HepG2 (cell line): ENCODE results near the gene POFUT2. TPM values are rescaled to one million over a fixed set of nuclear protein-coding genes. Genes with fewer than 3 reads are reported as not detected.

Experiments used
- ATF7-NPFF ChIP-seq: sonication (generic); formaldehyde crosslinking; IDR thresholded peaks from 2 replicates; pipeline ENCODE4 v1.8.1; 2023; ENCODE audit warnings: mild to moderate bottlenecking, low read depth, missing genetic modification reagents, moderate library complexity
- CC2D1A ChIP-seq: sonication (generic); formaldehyde crosslinking; IDR thresholded peaks from 2 replicates; pipeline ENCODE4 v1.8.1; 2023; ENCODE audit warnings: mild to moderate bottlenecking, missing genetic modification reagents
- EP300 ChIP-seq, 3 experiments: sonication (generic) in 1 of 3; formaldehyde crosslinking in 1 of 3; IDR thresholded peaks; 2 replicates each; pipeline versions ENCODE4 v1.5.1 to v1.6.1; 2011 to 2020; ENCODE audit warnings: low read depth in 2 of 3, low read length in 2 of 3, borderline replicate concordance in 1 of 3, improper control_type of control experiment in 1 of 3, mild to moderate bottlenecking in 1 of 3, missing genetic modification reagents in 1 of 3, moderate library complexity in 1 of 3
- GATAD2A ChIP-seq: IDR thresholded peaks from 2 replicates; pipeline ENCODE4 v1.6.1; 2016
- MYNN ChIP-seq: sonication (generic); formaldehyde crosslinking; IDR thresholded peaks from 2 replicates; pipeline ENCODE4 v1.4.0; 2020; ENCODE audit warnings: mild to moderate bottlenecking, low read depth, missing genetic modification reagents
- NFIC ChIP-seq: IDR thresholded peaks from 2 replicates; pipeline ENCODE4 v1.6.1; 2012; ENCODE audit warnings: mild to moderate bottlenecking, low read length, inconsistent platforms
- RELA ChIP-seq: sonication (generic); formaldehyde crosslinking; IDR thresholded peaks from 2 replicates; pipeline ENCODE4 v1.4.0; 2020; ENCODE audit warnings: missing genetic modification reagents
- REXO4 ChIP-seq: sonication (generic); formaldehyde crosslinking; IDR thresholded peaks from 2 replicates; pipeline ENCODE4 v1.8.0; 2022; ENCODE audit warnings: missing genetic modification reagents, mild to moderate bottlenecking, borderline replicate concordance
- SKI ChIP-seq: fragments of 450-650 bp; IDR thresholded peaks from one replicate; pipeline ENCODE4 v1.6.1; 2018; ENCODE audit warnings: mild to moderate bottlenecking; ENCODE audit not compliant: partially characterized antibody
- STAG1 ChIP-seq: sonication (generic); formaldehyde crosslinking; IDR thresholded peaks from 2 replicates; pipeline ENCODE4 v1.4.0; 2020; ENCODE audit warnings: missing genetic modification reagents
- SYNCRIP ChIP-seq: fragments of 200-400 bp; formaldehyde crosslinking; IDR thresholded peaks from 2 replicates; pipeline ENCODE4 v1.6.1; 2018; ENCODE audit warnings: mild to moderate bottlenecking, low read depth, low read length; ENCODE audit not compliant: insufficient read depth
- TAF1 ChIP-seq: sonication (generic); formaldehyde crosslinking; IDR thresholded peaks from 2 replicates; pipeline ENCODE4 v1.4.0; 2020; ENCODE audit warnings: missing genetic modification reagents
- TBX2 ChIP-seq: sonication (generic); formaldehyde crosslinking; IDR thresholded peaks from 2 replicates; pipeline ENCODE4 v1.5.0; 2020; ENCODE audit warnings: missing genetic modification reagents, mild to moderate bottlenecking, borderline replicate concordance
- TCF7 ChIP-seq: sonication (generic); IDR thresholded peaks from 2 replicates; pipeline ENCODE4 v1.6.1; 2016; ENCODE audit warnings: antibody characterized with exemption, low read depth
- TP53 ChIP-seq: sonication (generic); formaldehyde crosslinking; conservative IDR thresholded peaks from 2 replicates; pipeline ENCODE4 v1.4.0; 2020; ENCODE audit warnings: missing genetic modification reagents
- ZBTB7A ChIP-seq: sonication (generic); formaldehyde crosslinking; IDR thresholded peaks from 2 replicates; pipeline ENCODE4 v1.8.0; 2022; ENCODE audit warnings: mild to moderate bottlenecking, missing genetic modification reagents
- ZFP37 ChIP-seq: sonication (generic); formaldehyde crosslinking; IDR thresholded peaks from 2 replicates; pipeline ENCODE4 v1.4.0; 2020; ENCODE audit warnings: missing genetic modification reagents, borderline replicate concordance
- ZNF326 ChIP-seq: sonication (generic); formaldehyde crosslinking; IDR thresholded peaks from 2 replicates; pipeline ENCODE4 v1.4.0; 2020; ENCODE audit warnings: missing genetic modification reagents, borderline replicate concordance
- ZNF329 ChIP-seq: sonication (generic); formaldehyde crosslinking; IDR thresholded peaks from 2 replicates; pipeline ENCODE4 v1.9.0; 2021; ENCODE audit warnings: low read depth, mild to moderate bottlenecking, missing genetic modification reagents
- ZNF484 ChIP-seq: sonication (generic); formaldehyde crosslinking; IDR thresholded peaks from 2 replicates; pipeline ENCODE4 v1.5.1; 2020; ENCODE audit warnings: mild to moderate bottlenecking, low read depth, missing genetic modification reagents, borderline replicate concordance
- ZNF496 ChIP-seq: sonication (generic); formaldehyde crosslinking; IDR thresholded peaks from 2 replicates; pipeline ENCODE4 v1.8.1; 2023; ENCODE audit warnings: mild to moderate bottlenecking, moderate library complexity, missing genetic modification reagents; ENCODE audit not compliant: insufficient replicate concordance
- ZNF75D ChIP-seq: sonication (generic); formaldehyde crosslinking; IDR thresholded peaks from 2 replicates; pipeline ENCODE4 v1.8.1; 2023; ENCODE audit warnings: missing genetic modification reagents, mild to moderate bottlenecking, borderline replicate concordance
- ZSCAN21 ChIP-seq: sonication (generic); formaldehyde crosslinking; IDR thresholded peaks from 2 replicates; pipeline ENCODE4 v1.8.0; 2022; ENCODE audit warnings: mild to moderate bottlenecking, missing genetic modification reagents, moderate library complexity, borderline replicate concordance
- ZSCAN31 ChIP-seq: sonication (generic); formaldehyde crosslinking; IDR thresholded peaks from 2 replicates; pipeline ENCODE4 v1.5.0; 2020; ENCODE audit warnings: low read depth, mild to moderate bottlenecking, missing genetic modification reagents
- ZSCAN9 ChIP-seq: IDR thresholded peaks from 2 replicates; pipeline ENCODE4 v1.6.1; 2016; ENCODE audit warnings: borderline replicate concordance
- polyA plus RNA-seq, 8 experiments: library from polyadenylated mRNA; depleted of rRNA in 3 of 8; stranded (reverse) in 7 of 8; unstranded in 1 of 8; fragments of >200 nt; fragmentation: Illumina TruSeq in 4 of 8; extraction: Trizol in 4 of 8; gene quantifications; 2 replicates each; pipeline versions ENCODE4 v1.2.1 to v1.2.3, GENCODE V29; 2011 to 2016; ENCODE audit warnings: low read depth in 4 of 8, missing spikeins in 1 of 8, mixed read lengths in 1 of 8; ENCODE audit not compliant: insufficient read depth in 1 of 8
- total RNA-seq, 5 experiments: library from RNA; depleted of rRNA; stranded (reverse); fragments of >200 nt; fragmentation: Illumina TruSeq; extraction: Trizol; gene quantifications; 2 replicates each; pipeline ENCODE4 v1.2.3, GENCODE V29; 2016; ENCODE audit warnings: low read depth in 1 of 5
- TF ChIP-seq, protein P1 (sequence below): IDR thresholded peaks from 2 replicates; pipeline ENCODE4 v1.6.1; 2016; ENCODE audit warnings: control low read depth
- TF ChIP-seq, protein P2 (sequence below): sonication (generic); formaldehyde crosslinking; IDR thresholded peaks from 2 replicates; pipeline ENCODE4 v1.4.0; 2020; ENCODE audit warnings: mild to moderate bottlenecking, low read depth, missing genetic modification reagents

The POFUT2 gene
- total and polyA plus RNA-seq, 2 of the 13 experiments (the other 11 are each of a cell fraction or from before 2014, with no cell fraction given) = 22.8 to 24.0 TPM

DNA sequence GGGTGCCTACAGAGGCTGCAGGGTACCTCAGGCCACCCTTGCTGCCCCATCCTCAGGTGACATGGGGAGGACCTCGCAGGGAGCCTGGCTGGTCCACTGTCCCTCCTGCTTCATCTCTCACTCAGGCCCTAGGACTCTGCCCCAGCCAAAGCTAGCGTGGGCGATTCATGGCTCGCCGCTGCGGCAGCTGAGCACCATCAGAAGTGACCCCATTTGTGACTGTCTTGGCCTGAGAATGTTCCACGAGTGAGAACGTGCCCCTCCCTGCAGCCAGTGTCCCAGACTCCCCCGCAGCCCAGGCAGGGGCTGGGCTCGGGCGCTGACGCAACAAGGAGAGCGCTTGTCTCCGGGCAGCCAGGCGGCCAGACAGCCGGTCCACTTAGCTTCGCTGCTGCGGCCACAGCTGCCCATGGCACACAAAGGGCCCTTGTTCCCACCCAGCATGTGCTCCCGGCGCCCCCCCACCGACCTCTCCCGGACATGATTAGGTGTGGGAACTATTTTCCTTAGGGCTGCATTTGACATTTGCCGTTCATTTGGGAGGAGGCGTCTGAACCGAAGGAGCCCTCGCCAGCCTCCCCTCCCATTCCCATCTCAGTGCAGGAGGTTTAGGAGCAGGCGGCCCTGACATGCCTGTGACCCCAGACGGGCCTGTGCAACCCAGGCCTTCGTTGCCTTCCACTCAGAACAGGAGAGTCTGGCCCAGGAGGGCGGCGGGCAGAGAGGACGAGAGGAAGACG is 19.3 kb upstream of the POFUT2 start (continued):
- TF ChIP-seq CC2D1A (CRISPR knock-in tag) (no peak; the same call in 1 of the 2 replicates), ZBTB7A (no peak), SKI (peak; percentile 91), STAG1 (CRISPR knock-in tag) (peak; percentile 28; the same call in 1 of the 2 replicates), ZNF496 (CRISPR knock-in tag) (no peak), ZNF326 (CRISPR knock-in tag) (no peak), TCF7 (no peak), TAF1 (CRISPR knock-in tag) (peak; percentile 43; the same call in 1 of the 2 replicates), ZNF75D (CRISPR knock-in tag) (no peak), TP53 (no peak), ZNF329 (no peak), SYNCRIP (no peak), EP300 (IDR thresholded peaks at IDR 0.05; ENCODE audit: low read depth in 2 of 2, low read length in 2 of 2) (peak in 1 of 2 experiments; percentile 36; a peak in 2 of 4 replicates), EP300 (CRISPR knock-in tag; IDR thresholded peaks at IDR 0.05; ENCODE audit: borderline replicate concordance) (no peak), REXO4 (CRISPR knock-in tag) (no peak), ZSCAN31 (CRISPR knock-in tag) (0 out of 2 replicates have a peak, but pooled peaks have one; percentile 63), ATF7-NPFF (CRISPR knock-in tag) (peak; percentile 56; the same call in 1 of the 2 replicates), ZSCAN21 (peak; percentile 47; the same call in 1 of the 2 replicates), MYNN (CRISPR knock-in tag) (no peak), RELA (0 out of 2 replicates have a peak, but pooled peaks have one; percentile 45), ZSCAN9 (CRISPR knock-in tag) (peak; percentile 27; the same call in 1 of the 2 replicates), ZFP37 (CRISPR knock-in tag) (no peak), ZNF484 (CRISPR knock-in tag) (no peak), NFIC (no peak), TBX2 (CRISPR knock-in tag) (peak; percentile 82), GATAD2A (CRISPR knock-in tag) (peak; percentile 78)
- TF ChIP-seq, protein P1, sequence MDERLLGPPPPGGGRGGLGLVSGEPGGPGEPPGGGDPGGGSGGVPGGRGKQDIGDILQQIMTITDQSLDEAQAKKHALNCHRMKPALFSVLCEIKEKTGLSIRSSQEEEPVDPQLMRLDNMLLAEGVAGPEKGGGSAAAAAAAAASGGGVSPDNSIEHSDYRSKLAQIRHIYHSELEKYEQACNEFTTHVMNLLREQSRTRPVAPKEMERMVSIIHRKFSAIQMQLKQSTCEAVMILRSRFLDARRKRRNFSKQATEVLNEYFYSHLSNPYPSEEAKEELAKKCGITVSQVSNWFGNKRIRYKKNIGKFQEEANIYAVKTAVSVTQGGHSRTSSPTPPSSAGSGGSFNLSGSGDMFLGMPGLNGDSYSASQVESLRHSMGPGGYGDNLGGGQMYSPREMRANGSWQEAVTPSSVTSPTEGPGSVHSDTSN (CRISPR knock-in tag) = no peak
- TF ChIP-seq, protein P2, sequence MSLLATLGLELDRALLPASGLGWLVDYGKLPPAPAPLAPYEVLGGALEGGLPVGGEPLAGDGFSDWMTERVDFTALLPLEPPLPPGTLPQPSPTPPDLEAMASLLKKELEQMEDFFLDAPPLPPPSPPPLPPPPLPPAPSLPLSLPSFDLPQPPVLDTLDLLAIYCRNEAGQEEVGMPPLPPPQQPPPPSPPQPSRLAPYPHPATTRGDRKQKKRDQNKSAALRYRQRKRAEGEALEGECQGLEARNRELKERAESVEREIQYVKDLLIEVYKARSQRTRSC (CRISPR knock-in tag) = no peak
